Muscle layer of colon (tissue), 2 donors: ENCODE results near the gene IL1RAPL1.
"Not testable (repeated sequence)": the region's sequence is repeated elsewhere in the genome, so short reads cannot be mapped to it uniquely, and the experiment has no call there.

Source experiments
- H3K27ac ChIP-seq: one replicate; pipeline ENCODE4 v1.7.0; 2013; ENCODE audit warnings: low read depth, mild to moderate bottlenecking, low read length, moderate library complexity
- H3K27me3 ChIP-seq, 2 donors: one replicate each; pipeline ENCODE4 v1.7.0; 2013; ENCODE audit warnings: low read length in 2 of 2, mild to moderate bottlenecking in 2 of 2; ENCODE audit not compliant: insufficient read depth in 2 of 2, control insufficient read depth in 1 of 2
- H3K36me3 ChIP-seq: one replicate; pipeline ENCODE4 v1.7.0; 2013; ENCODE audit warnings: mild to moderate bottlenecking, low read length; ENCODE audit not compliant: insufficient read depth
- H3K4me1 ChIP-seq: one replicate; pipeline ENCODE4 v1.7.0; 2013; ENCODE audit warnings: mild to moderate bottlenecking, low read length; ENCODE audit not compliant: insufficient read depth
- H3K4me3 ChIP-seq, 2 donors: one replicate each; pipeline ENCODE4 v1.7.0; 2013; ENCODE audit warnings: low read length in 2 of 2, low read depth in 1 of 2, mild to moderate bottlenecking in 1 of 2, moderate library complexity in 1 of 2
- H3K9ac ChIP-seq: one replicate; pipeline ENCODE4 v1.7.0; 2013; ENCODE audit warnings: low read length
- H3K9me3 ChIP-seq: one replicate; pipeline ENCODE4 v1.7.0; 2013; ENCODE audit warnings: mild to moderate bottlenecking, low read length
- donor health status: abdominal sarcoma.
- donor health status: Adenocarcinoma of cecum.

IL1RAPL1 gene

DNA sequence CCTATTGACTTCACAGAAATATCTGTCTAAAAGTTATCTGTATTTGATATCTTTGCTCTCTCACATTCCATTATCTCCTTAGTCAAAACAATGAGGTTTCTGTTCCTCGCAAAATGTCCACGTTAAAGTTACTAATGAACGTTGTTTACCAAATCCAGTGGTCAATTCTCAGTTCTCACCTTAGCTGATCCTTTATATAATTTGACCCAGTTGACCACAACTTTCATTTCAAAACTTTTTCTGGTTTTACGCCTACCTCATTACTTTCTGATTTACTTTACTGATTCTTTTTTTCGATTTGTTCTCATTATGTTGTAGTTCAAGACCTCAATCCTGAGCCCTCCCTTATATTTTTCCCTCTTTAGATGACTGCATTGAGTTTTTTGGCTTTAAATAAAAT is 186.6 kb downstream of the IL1RAPL1 start:
- Histone ChIP-seq H3K27ac (no peak overlapping the region), H3K4me3 (no peak overlapping the region), H3K9ac (no peak overlapping the region), H3K4me1 (no peaks in the 10 kb centered on the region), H3K9me3 (no peaks in the 10 kb centered on the region), H3K36me3 (no peaks in the 10 kb centered on the region), H3K27me3 (no peaks in the 10 kb centered on the region)

GRCh38 chrX:28787206-28787605 is 200.0 kb downstream of the IL1RAPL1 start:
- Histone ChIP-seq H3K36me3 (no peaks in the 10 kb centered on the region), H3K9me3 (no peaks in the 10 kb centered on the region), H3K27me3 (no peaks in the 10 kb centered on the region), H3K4me3 (no peak overlapping the region), H3K4me1 (no peaks in the 10 kb centered on the region), H3K27ac (no peak overlapping the region), H3K9ac (no peak overlapping the region)

DNA sequence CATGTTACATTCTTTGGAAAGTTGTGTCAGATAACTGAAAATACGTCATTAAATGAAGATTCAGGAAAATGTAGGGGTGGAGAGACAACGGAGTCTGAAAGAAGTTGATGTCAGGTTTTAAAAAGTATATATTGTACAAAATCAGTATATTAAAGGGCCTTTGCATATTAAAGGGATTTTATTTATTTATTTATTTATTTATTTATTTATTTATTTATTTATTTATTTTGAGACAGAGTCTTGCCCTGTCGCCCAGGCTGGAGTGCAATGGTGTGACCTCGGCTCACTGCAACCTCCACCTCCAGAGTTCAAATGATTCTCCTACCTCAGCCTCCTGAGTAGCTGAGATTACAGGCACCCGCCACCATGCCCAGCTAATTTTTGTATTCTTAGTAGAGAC is 213.4 kb downstream of the IL1RAPL1 start:
- not testable (repeated sequence) for H3K9ac ChIP-seq, H3K9me3 ChIP-seq, H3K4me3 ChIP-seq, H3K4me1 ChIP-seq, H3K27me3 ChIP-seq, H3K27ac ChIP-seq, H3K36me3 ChIP-seq

- Histone ChIP-seq H3K9me3 (no peaks in the 10 kb centered on the region), H3K36me3 (no peaks in the 10 kb centered on the region), H3K27ac (no peak overlapping the region), H3K4me1 (no peaks in the 10 kb centered on the region), H3K4me3 (no peak overlapping the region), H3K27me3 (no peaks in the 10 kb centered on the region), H3K9ac (no peak overlapping the region)
Measured at GRCh38 chrX:28802625-28803024, 215.4 kb downstream of the IL1RAPL1 start.

- Histone ChIP-seq H3K4me1 (no peaks in the 10 kb centered on the region), H3K9me3 (no peaks in the 10 kb centered on the region), H3K9ac (no peak overlapping the region), H3K36me3 (no peaks in the 10 kb centered on the region), H3K4me3 (no peak overlapping the region), H3K27me3 (no peaks in the 10 kb centered on the region), H3K27ac (no peak overlapping the region)
Measured at GRCh38 chrX:28835991-28836390, 248.7 kb downstream of the IL1RAPL1 start.

GRCh38 chrX:28843817-28844216 is 256.6 kb downstream of the IL1RAPL1 start:
- H3K27ac ChIP-seq: no peak overlapping the region
- no peak overlapping the region for H3K4me3 ChIP-seq
- H3K9ac ChIP-seq: no peak overlapping the region
- H3K36me3 ChIP-seq: no peaks in the 10 kb centered on the region
- no peaks in the 10 kb centered on the region for H3K27me3 ChIP-seq
- no peaks in the 10 kb centered on the region for H3K4me1 ChIP-seq
- H3K9me3 ChIP-seq: no peaks in the 10 kb centered on the region

DNA sequence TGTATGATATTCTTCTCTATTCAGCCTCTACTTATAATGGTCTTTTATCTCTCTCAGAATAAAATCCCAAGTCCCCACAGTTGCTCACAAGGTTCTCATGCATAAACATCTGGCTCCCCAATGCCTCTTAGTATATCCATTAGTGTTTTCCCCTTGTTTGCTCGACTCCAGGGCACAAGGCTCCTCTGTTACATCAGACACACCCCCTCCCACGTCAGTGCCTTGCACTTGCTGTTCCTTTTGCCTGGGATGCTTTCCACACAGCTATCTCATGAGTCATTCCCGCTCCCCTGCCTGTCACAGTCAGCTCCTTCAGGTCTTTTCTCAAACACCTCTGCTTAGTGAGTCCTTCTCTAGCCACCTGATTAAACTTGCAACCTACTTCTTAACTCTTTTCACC is 260.2 kb downstream of the IL1RAPL1 start:
- no peaks in the 10 kb centered on the region for H3K9me3 ChIP-seq
- no peak overlapping the region for H3K4me3 ChIP-seq
- H3K9ac ChIP-seq: no peak overlapping the region
- H3K27me3 ChIP-seq: no peaks in the 10 kb centered on the region
- no peaks in the 10 kb centered on the region for H3K4me1 ChIP-seq
- H3K27ac ChIP-seq: no peak overlapping the region
- H3K36me3 ChIP-seq: no peaks in the 10 kb centered on the region

GRCh38 chrX:28848707-28849106 is 261.5 kb downstream of the IL1RAPL1 start:
- H3K27ac ChIP-seq: no peak overlapping the region
- no peaks in the 10 kb centered on the region for H3K36me3 ChIP-seq
- no peak overlapping the region for H3K9ac ChIP-seq
- no peaks in the 10 kb centered on the region for H3K27me3 ChIP-seq
- no peak overlapping the region for H3K4me3 ChIP-seq
- no peaks in the 10 kb centered on the region for H3K4me1 ChIP-seq
- no peaks in the 10 kb centered on the region for H3K9me3 ChIP-seq

DNA sequence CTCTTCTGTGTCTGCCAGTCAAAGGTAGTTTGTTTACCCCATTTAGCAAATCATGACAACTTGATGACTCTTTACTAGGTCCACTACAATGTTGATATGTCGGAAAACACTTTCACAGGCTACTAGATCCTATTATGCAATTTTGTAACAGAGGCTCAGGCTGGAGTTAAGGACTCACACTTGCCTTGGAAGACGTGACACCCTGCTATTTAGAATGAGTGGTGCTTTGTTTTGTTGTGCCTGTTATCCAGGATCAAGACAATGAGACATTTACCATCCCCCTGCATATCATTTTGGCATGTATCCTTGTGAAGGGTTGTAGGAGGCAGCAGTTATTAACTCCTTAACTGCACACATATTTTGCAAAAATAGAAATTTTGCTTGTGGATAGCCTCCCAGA is 263.7 kb downstream of the IL1RAPL1 start:
- H3K4me1 ChIP-seq: no peaks in the 10 kb centered on the region
- H3K9ac ChIP-seq: no peak overlapping the region
- H3K4me3 ChIP-seq: no peak overlapping the region
- no peaks in the 10 kb centered on the region for H3K36me3 ChIP-seq
- H3K27ac ChIP-seq: no peak overlapping the region
- H3K9me3 ChIP-seq: no peaks in the 10 kb centered on the region
- H3K27me3 ChIP-seq: no peaks in the 10 kb centered on the region

DNA sequence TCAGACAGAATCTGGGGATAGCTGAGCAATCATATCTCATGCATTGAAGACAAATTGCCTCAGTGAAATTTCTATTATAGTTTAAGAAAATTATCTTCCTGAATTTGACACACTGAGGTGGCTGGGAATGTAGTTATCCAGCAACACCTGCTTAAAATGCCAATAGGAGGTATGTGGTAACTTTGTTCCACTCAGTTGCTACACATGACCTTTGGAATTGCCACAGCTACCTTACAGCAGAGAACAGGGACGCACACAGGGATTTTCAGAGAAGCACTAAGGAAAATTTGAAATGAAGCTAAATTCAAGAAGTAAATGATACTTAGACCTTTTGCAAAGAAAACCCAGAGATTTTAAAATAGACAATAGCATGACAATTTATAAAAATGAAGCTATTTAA is 264.6 kb downstream of the IL1RAPL1 start:
- Histone ChIP-seq H3K9me3 (no peaks in the 10 kb centered on the region), H3K27me3 (no peaks in the 10 kb centered on the region), H3K27ac (no peak overlapping the region), H3K4me3 (no peak overlapping the region), H3K36me3 (no peaks in the 10 kb centered on the region), H3K4me1 (no peaks in the 10 kb centered on the region), H3K9ac (no peak overlapping the region)

- Histone ChIP-seq H3K36me3 (no peaks in the 10 kb centered on the region), H3K27ac (no peak overlapping the region), H3K9ac (no peak overlapping the region), H3K4me1 (no peaks in the 10 kb centered on the region), H3K27me3 (no peaks in the 10 kb centered on the region), H3K4me3 (no peak overlapping the region), H3K9me3 (no peaks in the 10 kb centered on the region)
Measured at GRCh38 chrX:28854637-28855036, 267.4 kb downstream of the IL1RAPL1 start.

- Histone ChIP-seq H3K36me3 (no peaks in the 10 kb centered on the region), H3K9me3 (no peaks in the 10 kb centered on the region), H3K4me3 (no peak overlapping the region), H3K4me1 (no peaks in the 10 kb centered on the region), H3K27me3 (no peaks in the 10 kb centered on the region), H3K27ac (no peak overlapping the region), H3K9ac (no peak overlapping the region)
Measured at GRCh38 chrX:28876408-28876807, 289.2 kb downstream of the IL1RAPL1 start.
